H1 (cell line): ENCODE data around the gene RPS18. TPM values are rescaled to one million over a fixed set of nuclear protein-coding genes. Genes with fewer than 3 reads are reported as not detected.

Source experiments
- BRCA1 ChIP-seq: IDR thresholded peaks from 2 replicates; pipeline ENCODE4 v1.6.1; 2012; ENCODE audit warnings: low read depth, low read length, improper control_type of control experiment
- CHD7 ChIP-seq: fragments of 300-600 bp; sonication (generic); IDR thresholded peaks from 2 replicates; pipeline ENCODE4 v1.7.1; 2012; ENCODE audit warnings: low read length, moderate library complexity, mild to moderate bottlenecking, inconsistent platforms; ENCODE audit not compliant: insufficient replicate concordance
- E2F6 ChIP-seq: IDR thresholded peaks from 2 replicates; pipeline ENCODE4 v1.6.1; 2012; ENCODE audit warnings: inconsistent platforms
- EP300 ChIP-seq, 2 experiments: IDR thresholded peaks; 1 replicate in 1 of 2; 2 replicates in 1 of 2; pipeline ENCODE4 v1.6.1; 2011 to 2012; ENCODE audit warnings: low read depth in 2 of 2, low read length in 2 of 2, mild to moderate bottlenecking in 2 of 2, borderline replicate concordance in 1 of 2, inconsistent platforms in 1 of 2, moderate library complexity in 1 of 2
- EZH2 ChIP-seq: fragments of 200-600 bp; sonication (generic); IDR thresholded peaks from 2 replicates; pipeline ENCODE4 v1.7.1; 2012; ENCODE audit warnings: low read depth, mild to moderate bottlenecking, moderate library complexity, low read length, inconsistent platforms; ENCODE audit not compliant: severe bottlenecking
- RAD21 ChIP-seq, 2 experiments: IDR thresholded peaks in 1 of 2; conservative IDR thresholded peaks in 1 of 2; 2 replicates each; pipeline ENCODE4 v1.6.1; 2011; ENCODE audit warnings: low read depth in 2 of 2, low read length in 2 of 2, improper control_type of control experiment in 1 of 2, inconsistent platforms in 1 of 2, mild to moderate bottlenecking in 1 of 2, moderate library complexity in 1 of 2
- SP1 ChIP-seq: IDR thresholded peaks from 2 replicates; pipeline ENCODE4 v1.6.1; 2011; ENCODE audit warnings: low read depth, low read length
- TAF7 ChIP-seq: optimal IDR thresholded peaks from 2 replicates; pipeline ENCODE3; 2011; ENCODE audit warnings: low read depth, mild to moderate bottlenecking, inconsistent platforms, low read length, moderate library complexity, borderline replicate concordance
- USF2 ChIP-seq: IDR thresholded peaks from 2 replicates; pipeline ENCODE4 v1.6.1; 2011; ENCODE audit warnings: low read length, improper control_type of control experiment
- polyA plus RNA-seq, 7 experiments: library from polyadenylated mRNA; depleted of rRNA in 3 of 7; stranded (reverse) in 5 of 7; unstranded in 2 of 7; fragments of >200 nt in 5 of 7; fragments of 200-250 nt in 2 of 7; gene quantifications; 1 replicate in 5 of 7; 2 replicates in 1 of 7; 4 replicates in 1 of 7; pipeline versions ENCODE4 v1.2.1 to v1.2.3, GENCODE V29; 2011 to 2013; ENCODE audit warnings: missing spikeins in 2 of 7, mixed read lengths in 2 of 7
- total RNA-seq: library from RNA; stranded (reverse); fragmentation: NEBNext Ultra II Directional; extraction: Animal tissue kit (Norgen Biotek cat#: 25700); gene quantifications from 2 replicates; pipeline ENCODE4 v1.2.1, GENCODE V29; 2021

RPS18 gene
- total and polyA plus RNA-seq, 2 of the 8 experiments (the other 6 are each of a cell fraction or from before 2014, with no cell fraction given) = 2,796 to 7,099 TPM

GRCh38 chr6:33279257-33279695 is 7.4 kb downstream of the RPS18 start (continued):
- no peak for TF ChIP-seq CHD7
- TF ChIP-seq E2F6 = no peak
- TF ChIP-seq TAF7 = no peak
- no peak for TF ChIP-seq EP300 (IDR thresholded peaks at IDR 0.05; ENCODE audit: borderline replicate concordance in 1 of 2, low read depth in 2 of 2, low read length in 2 of 2)
- no peak for TF ChIP-seq EZH2
- TF ChIP-seq BRCA1 = no peak
- no peak for TF ChIP-seq USF2
- TF ChIP-seq RAD21 (IDR thresholded peaks at IDR 0.05 in 1 of 2, conservative IDR thresholded peaks at IDR 0.05 in 1 of 2; ENCODE audit: low read depth in 2 of 2, low read length in 2 of 2) = no peak
- no peak for TF ChIP-seq SP1
